Skeletal muscle satellite cell (primary cell): ENCODE data around the gene FNIP1.

ENCODE experiments used
- H3K27me3 ChIP-seq: 2 replicates; pipeline ENCODE4 v1.7.0; 2013; ENCODE audit warnings: low read length; ENCODE audit not compliant: control insufficient read depth, insufficient read depth
- H3K36me3 ChIP-seq: 2 replicates; pipeline ENCODE4 v1.7.0; 2013; ENCODE audit warnings: mild to moderate bottlenecking, control low read depth, low read length; ENCODE audit not compliant: insufficient read depth
- H3K4me1 ChIP-seq: 2 replicates; pipeline ENCODE4 v1.7.0; 2013; ENCODE audit warnings: low read length; ENCODE audit not compliant: control insufficient read depth, insufficient read depth
- H3K4me2 ChIP-seq: 2 replicates; pipeline ENCODE4 v1.7.0; 2013; ENCODE audit warnings: mild to moderate bottlenecking, low read length
- H3K4me3 ChIP-seq: 2 replicates; pipeline ENCODE4 v1.7.0; 2013; ENCODE audit warnings: low read length
- H3K9ac ChIP-seq: 2 replicates; pipeline ENCODE4 v1.7.0; 2013; ENCODE audit warnings: mild to moderate bottlenecking, low read depth, low read length, moderate library complexity
- H3K9me3 ChIP-seq: replicated peaks from 2 replicates; pipeline ENCODE4 v1.7.0; 2013; ENCODE audit warnings: mild to moderate bottlenecking, control low read depth, low read length

FNIP1 gene

GRCh38 chr5:131810510-131811249 lies 13.9 kb upstream of the FNIP1 start:
- H3K4me1 ChIP-seq, result peaks cover 5% of the 10 kb centered on the region
- no peak overlapping the region for H3K9ac ChIP-seq
- no peaks in the 10 kb centered on the region for H3K36me3 ChIP-seq
- H3K4me2 ChIP-seq, result no peak overlapping the region
- H3K27me3 ChIP-seq, result no peaks in the 10 kb centered on the region
- no peak overlapping the region for H3K4me3 ChIP-seq
- H3K9me3 ChIP-seq, result no peaks in the 10 kb centered on the region

- Histone ChIP-seq H3K4me2 (peak overlapping the region; percentile 82), H3K4me1 (peaks cover 5% of the 10 kb centered on the region), H3K36me3 (peaks cover 5% of the 10 kb centered on the region), H3K4me3 (peak overlapping the region; percentile 89), H3K9ac (peak overlapping the region; percentile 100), H3K9me3 (no peaks in the 10 kb centered on the region), H3K27me3 (no peaks in the 10 kb centered on the region)
These were observed 681 bp downstream of the FNIP1 start for GRCh38 chr5:131795879-131796792.

GRCh38 chr5:131795228-131795627 lies 1.6 kb downstream of the FNIP1 start:
- H3K4me1 ChIP-seq, result peaks cover 5% of the 10 kb centered on the region

GRCh38 chr5:131794586-131794985 lies 2.2 kb downstream of the FNIP1 start:
- H3K4me1 ChIP-seq, result peaks cover 5% of the 10 kb centered on the region
- peak overlapping the region; percentile 82 for H3K4me2 ChIP-seq
- peak overlapping the region; percentile 100 for H3K9ac ChIP-seq
- H3K36me3 ChIP-seq, result peaks cover 5% of the 10 kb centered on the region
- no peaks in the 10 kb centered on the region for H3K27me3 ChIP-seq
- H3K4me3 ChIP-seq, result peak overlapping the region; percentile 89
- H3K9me3 ChIP-seq, result no peaks in the 10 kb centered on the region

More at GRCh38 chr5:131795228-131795627, 1.6 kb downstream of the FNIP1 start:
- Histone ChIP-seq H3K9me3 (no peaks in the 10 kb centered on the region), H3K9ac (peak overlapping the region; percentile 100), H3K36me3 (peaks cover 5% of the 10 kb centered on the region), H3K27me3 (no peaks in the 10 kb centered on the region), H3K4me3 (peak overlapping the region; percentile 89), H3K4me2 (peak overlapping the region; percentile 82)

GRCh38 chr5:131792896-131793295 lies 3.9 kb downstream of the FNIP1 start:
- Histone ChIP-seq H3K4me1 (peaks cover 5% of the 10 kb centered on the region), H3K27me3 (no peaks in the 10 kb centered on the region), H3K36me3 (peaks cover 5% of the 10 kb centered on the region), H3K4me3 (no peak overlapping the region), H3K9ac (no peak overlapping the region), H3K9me3 (no peaks in the 10 kb centered on the region), H3K4me2 (no peak overlapping the region)

- Histone ChIP-seq H3K4me3 (no peak overlapping the region), H3K9me3 (no peaks in the 10 kb centered on the region), H3K36me3 (peaks cover 11% of the 10 kb centered on the region), H3K4me2 (no peak overlapping the region), H3K9ac (no peak overlapping the region), H3K27me3 (no peaks in the 10 kb centered on the region), H3K4me1 (peaks cover 5% of the 10 kb centered on the region)
These were observed 5.0 kb downstream of the FNIP1 start for GRCh38 chr5:131791866-131792265.

GRCh38 chr5:131790550-131790949 lies 6.3 kb downstream of the FNIP1 start:
- Histone ChIP-seq H3K36me3 (peaks cover 11% of the 10 kb centered on the region), H3K4me1 (peaks cover 5% of the 10 kb centered on the region), H3K4me3 (no peak overlapping the region)

GRCh38 chr5:131789765-131790164 lies 7.1 kb downstream of the FNIP1 start:
- H3K36me3 ChIP-seq, result peaks cover 11% of the 10 kb centered on the region
- H3K9me3 ChIP-seq, result no peaks in the 10 kb centered on the region
- no peak overlapping the region for H3K9ac ChIP-seq
- H3K4me2 ChIP-seq, result no peak overlapping the region
- peaks cover 4% of the 10 kb centered on the region for H3K4me1 ChIP-seq
- no peak overlapping the region for H3K4me3 ChIP-seq
- no peaks in the 10 kb centered on the region for H3K27me3 ChIP-seq

More at GRCh38 chr5:131790550-131790949, 6.3 kb downstream of the FNIP1 start:
- Histone ChIP-seq H3K27me3 (no peaks in the 10 kb centered on the region), H3K9me3 (no peaks in the 10 kb centered on the region), H3K4me2 (no peak overlapping the region), H3K9ac (no peak overlapping the region)

GRCh38 chr5:131787736-131788135 lies 9.1 kb downstream of the FNIP1 start:
- H3K36me3 ChIP-seq, result peaks cover 6% of the 10 kb centered on the region
- no peak overlapping the region for H3K4me2 ChIP-seq
- H3K9me3 ChIP-seq, result no peaks in the 10 kb centered on the region
- no peak overlapping the region for H3K4me3 ChIP-seq
- H3K27me3 ChIP-seq, result no peaks in the 10 kb centered on the region
- H3K4me1 ChIP-seq, result no peaks in the 10 kb centered on the region
- H3K9ac ChIP-seq, result no peak overlapping the region

GRCh38 chr5:131786900-131787692 lies 9.7 kb downstream of the FNIP1 start:
- Histone ChIP-seq H3K4me1 (no peaks in the 10 kb centered on the region), H3K9ac (no peak overlapping the region), H3K27me3 (no peaks in the 10 kb centered on the region), H3K9me3 (no peaks in the 10 kb centered on the region), H3K4me3 (no peak overlapping the region), H3K36me3 (peaks cover 6% of the 10 kb centered on the region), H3K4me2 (no peak overlapping the region)

- Histone ChIP-seq H3K9me3 (no peaks in the 10 kb centered on the region), H3K27me3 (no peaks in the 10 kb centered on the region), H3K9ac (no peak overlapping the region), H3K36me3 (peaks cover 6% of the 10 kb centered on the region), H3K4me3 (no peak overlapping the region), H3K4me2 (no peak overlapping the region), H3K4me1 (no peaks in the 10 kb centered on the region)
These were observed 10.8 kb downstream of the FNIP1 start for GRCh38 chr5:131786036-131786435.
